Ovary (tissue), 9 donors: Measurements from ENCODE around the gene TOR3A. TPM values are rescaled to one million over a fixed set of nuclear protein-coding genes. Genes with fewer than 3 reads are reported as not detected.

ENCODE experiments used
- DNase-seq, 5 donors: peaks; one replicate each; pipeline ENCODE4 v3.0.0-alpha.2; 2019 to 2020
- H3K27ac ChIP-seq, 2 donors: fragments of 200-600 bp; one replicate each; pipeline versions ENCODE4 v1.5.1 to v1.8.0; 2019 to 2022
- H3K27me3 ChIP-seq: fragments of 200-600 bp; one replicate; pipeline ENCODE4 v1.8.0; 2022
- H3K36me3 ChIP-seq: fragments of 200-600 bp; sonication (generic); one replicate; pipeline ENCODE4 v1.5.1; 2019
- H3K4me1 ChIP-seq: one replicate; pipeline ENCODE4 v1.8.1; 2013; ENCODE audit warnings: mild to moderate bottlenecking, moderate library complexity; ENCODE audit not compliant: insufficient read depth
- H3K4me3 ChIP-seq: fragments of 200-600 bp; sonication (generic); one replicate; pipeline ENCODE4 v1.5.1; 2017
- H3K9me3 ChIP-seq, 2 donors: fragments of 200-600 bp in 1 of 2; sonication (generic) in 1 of 2; one replicate each; pipeline versions ENCODE4 v1.5.1 to v1.8.1; 2013 to 2019; ENCODE audit warnings: mild to moderate bottlenecking in 1 of 2, moderate library complexity in 1 of 2
- CTCF ChIP-seq, 3 donors: fragments of 450-650 bp in 2 of 3; fragments of 200-600 bp in 1 of 3; IDR thresholded peaks; one replicate each; pipeline versions ENCODE4 v1.5.1 to v1.8.0; 2016 to 2022; ENCODE audit warnings: antibody characterized with exemption in 3 of 3, mild to moderate bottlenecking in 1 of 3
- EP300 ChIP-seq: sonication (generic); formaldehyde crosslinking; IDR thresholded peaks from one replicate; pipeline ENCODE4 v1.6.1; 2017; ENCODE audit warnings: antibody characterized with exemption
- POLR2A ChIP-seq: fragments of 450-650 bp; IDR thresholded peaks from one replicate; pipeline ENCODE4 v1.6.1; 2017; ENCODE audit warnings: antibody characterized with exemption, mild to moderate bottlenecking, moderate library complexity
- WGBS, 3 donors: extraction: QIAGEN DNeasy Blood & Tissue Kit in 1 of 3; methylation state at CpG; one replicate each; pipeline versions ENCODE4 v1.1.5 to v1.1.7; 2013 to 2017; 5-methylcytosine and 5-hydroxymethylcytosine counted together
- intact Hi-C, 4 donors: fragments of 100-400 bp; cut with DNase I; formaldehyde crosslinking; loops; one replicate each; pipeline versions ENCODE4 v1.11.0 to v1.15.1; 2022 to 2023
- polyA plus RNA-seq, 2 donors: library from polyadenylated mRNA; stranded (reverse); fragments of 200-250 nt in 1 of 2; fragments of 350-450 nt in 1 of 2; fragmentation: Illumina TruSeq in 1 of 2; extraction: RNeasy Lipid Tissue Mini Kit (QIAGEN cat#74804) in 1 of 2; gene quantifications; one replicate each; pipeline ENCODE4 v1.2.3, GENCODE V29; 2013 to 2014
- total RNA-seq, 7 donors: library from RNA; depleted of rRNA in 2 of 7; stranded (reverse); fragments of >200 nt in 2 of 7; fragmentation: NEBNext Ultra II Directional in 3 of 7; extraction: Animal tissue kit (Norgen Biotek cat#: 25700) in 3 of 7; gene quantifications; one replicate each; pipeline versions ENCODE4 v1.1.0 to v1.2.4, GENCODE V29; 2016 to 2023
- donor health status: DM: no; HTN: no; CAD: no; lungs with moderate emphysema.
- donor health status: DM: no; HTN: no; CAD: no.
- donor health status: Bipolar disorder and iron deficiency.
- donor health status: DM: yes; HTN: yes; CAD: no.
- donor health status: DM: no; HTN: no; CAD: no.
- donor health status: DM: yes; HTN: yes; CAD: no.

Gene TOR3A
- total and polyA plus RNA-seq, 9 donors: 17.8 to 55.0 (median 26.1) TPM

- H3K4me1 ChIP-seq: peaks cover 16% of the 10 kb centered on the region
- TF ChIP-seq EP300: no peak
- H3K9me3 ChIP-seq: no peaks in the 10 kb centered on the region
- DNase-seq: no peak
- 69 to 74% (median 71%) methylated on average over 8 of the region's 8 CpGs for WGBS, 3 donors
- peak overlapping the region in 1 of 2 donors; percentile 67 for H3K27ac ChIP-seq
- intact Hi-C loops: no loop called here
- no peaks in the 10 kb centered on the region for H3K36me3 ChIP-seq
- H3K4me3 ChIP-seq: no peak overlapping the region
- no peaks in the 10 kb centered on the region for H3K27me3 ChIP-seq
Measured at GRCh38 chr1:179090522-179090921, 8.7 kb downstream of the TOR3A start.

GRCh38 chr1:179090923-179091322, 9.1 kb downstream of the TOR3A start:
- no peak for TF ChIP-seq EP300
- no peak for TF ChIP-seq CTCF (IDR thresholded peaks at IDR 0.05)
- no peak for TF ChIP-seq POLR2A
- Histone ChIP-seq H3K4me3 (no peak overlapping the region), H3K9me3 (no peaks in the 10 kb centered on the region), H3K27me3 (no peaks in the 10 kb centered on the region), H3K27ac (peak overlapping the region in 1 of 2 donors; percentile 67), H3K4me1 (peaks cover 16% of the 10 kb centered on the region), H3K36me3 (no peaks in the 10 kb centered on the region)
- 78 to 87% (median 81%) methylated on average over 4 of the region's 4 CpGs for WGBS, 3 donors
- intact Hi-C loops: no loop called here
- no peak for DNase-seq

- H3K4me1 ChIP-seq: peaks cover 16% of the 10 kb centered on the region
- no peaks in the 10 kb centered on the region for H3K36me3 ChIP-seq
- no peaks in the 10 kb centered on the region for H3K27me3 ChIP-seq
- peak overlapping the region; percentile 51 to 67 for H3K27ac ChIP-seq
- no peak overlapping the region for H3K4me3 ChIP-seq
- no peaks in the 10 kb centered on the region for H3K9me3 ChIP-seq
- WGBS, 3 donors: 4 to 24% (median 4%) methylated on average over 5 of the region's 5 CpGs
- intact Hi-C loops: no loop called here
- TF ChIP-seq EP300: no peak
- TF ChIP-seq CTCF (IDR thresholded peaks at IDR 0.05): no peak
- no peak for TF ChIP-seq POLR2A
- DNase-seq: peak; percentile 74 to 87 (median 81)
Measured at GRCh38 chr1:179091691-179092165, 9.9 kb downstream of the TOR3A start.

- no peak for DNase-seq
- Histone ChIP-seq H3K4me1 (peaks cover 16% of the 10 kb centered on the region), H3K27ac (peak overlapping the region in 1 of 2 donors; percentile 67), H3K27me3 (no peaks in the 10 kb centered on the region), H3K36me3 (no peaks in the 10 kb centered on the region), H3K9me3 (no peaks in the 10 kb centered on the region), H3K4me3 (no peak overlapping the region)
- 83 to 93% (median 89%) methylated on average over 9 of the region's 9 CpGs for WGBS, 3 donors
- no peak for TF ChIP-seq POLR2A
- TF ChIP-seq CTCF (IDR thresholded peaks at IDR 0.05): no peak
- no peak for TF ChIP-seq EP300
- intact Hi-C loops: no loop called here
Measured at GRCh38 chr1:179092896-179093461, 11.1 kb downstream of the TOR3A start.

- intact Hi-C loops: no loop called here
- Histone ChIP-seq H3K36me3 (no peaks in the 10 kb centered on the region), H3K4me1 (peaks cover 13% of the 10 kb centered on the region), H3K9me3 (no peaks in the 10 kb centered on the region), H3K27me3 (no peaks in the 10 kb centered on the region), H3K4me3 (no peak overlapping the region), H3K27ac (no peak overlapping the region)
- TF ChIP-seq POLR2A: no peak
- TF ChIP-seq EP300: no peak
- no peak for TF ChIP-seq CTCF (IDR thresholded peaks at IDR 0.05)
- DNase-seq: no peak
- 78 to 89% (median 78%) methylated on average over 5 of the region's 5 CpGs for WGBS, 3 donors
Measured at GRCh38 chr1:179094818-179095217, 12.9 kb downstream of the TOR3A start.
